ENCODE measurements around the gene P2RY1. TPM values are rescaled to one million over a fixed set of nuclear protein-coding genes. Genes with fewer than 3 reads are reported as not detected.

Gene P2RY1
- total RNA-seq, 1 experiment from 2014 or later = 1.7 TPM

- CTCF ChIA-PET = no interaction called here
- H3K9me2 ChIP-seq (ENCODE audit: insufficient read depth) = no peaks in the 10 kb centered on the region
- POLR2A ChIA-PET = no interaction called here
- no peak for TF ChIP-seq POLR2A (IDR thresholded peaks at IDR 0.05; ENCODE audit: borderline replicate concordance, extremely low read depth, insufficient read depth, insufficient read length)
- TF ChIP-seq, protein P1, sequence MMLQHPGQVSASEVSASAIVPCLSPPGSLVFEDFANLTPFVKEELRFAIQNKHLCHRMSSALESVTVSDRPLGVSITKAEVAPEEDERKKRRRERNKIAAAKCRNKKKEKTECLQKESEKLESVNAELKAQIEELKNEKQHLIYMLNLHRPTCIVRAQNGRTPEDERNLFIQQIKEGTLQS (IDR thresholded peaks at IDR 0.05) = no peak
- TF ChIP-seq, protein P2, sequence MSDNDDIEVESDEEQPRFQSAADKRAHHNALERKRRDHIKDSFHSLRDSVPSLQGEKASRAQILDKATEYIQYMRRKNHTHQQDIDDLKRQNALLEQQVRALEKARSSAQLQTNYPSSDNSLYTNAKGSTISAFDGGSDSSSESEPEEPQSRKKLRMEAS (IDR thresholded peaks at IDR 0.05) = no peak
- TF ChIP-seq ELF1 (IDR thresholded peaks at IDR 0.05; ENCODE audit: borderline replicate concordance, low read depth) = no peak
- no peak for TF ChIP-seq ZNF274 (IDR thresholded peaks at IDR 0.05; ENCODE audit: low read depth, low read length)
- TF ChIP-seq CBX3 (IDR thresholded peaks at IDR 0.05; ENCODE audit: low read depth) = no peak
- TF ChIP-seq SIN3A (IDR thresholded peaks at IDR 0.05; ENCODE audit: low read depth) = no peak
- TF ChIP-seq ZFX (IDR thresholded peaks at IDR 0.05) = no peak
- no peak for TF ChIP-seq SP1 (IDR thresholded peaks at IDR 0.05; ENCODE audit: low read depth)
- TF ChIP-seq FOSL1 (IDR thresholded peaks at IDR 0.05; ENCODE audit: low read depth) = no peak
- TF ChIP-seq POLR2AphosphoS5 (IDR thresholded peaks at IDR 0.05; ENCODE audit: low read depth, low read length) = no peak
- no peak for TF ChIP-seq EGR1 (IDR thresholded peaks at IDR 0.05; ENCODE audit: low read depth)
- TF ChIP-seq, protein P3, sequence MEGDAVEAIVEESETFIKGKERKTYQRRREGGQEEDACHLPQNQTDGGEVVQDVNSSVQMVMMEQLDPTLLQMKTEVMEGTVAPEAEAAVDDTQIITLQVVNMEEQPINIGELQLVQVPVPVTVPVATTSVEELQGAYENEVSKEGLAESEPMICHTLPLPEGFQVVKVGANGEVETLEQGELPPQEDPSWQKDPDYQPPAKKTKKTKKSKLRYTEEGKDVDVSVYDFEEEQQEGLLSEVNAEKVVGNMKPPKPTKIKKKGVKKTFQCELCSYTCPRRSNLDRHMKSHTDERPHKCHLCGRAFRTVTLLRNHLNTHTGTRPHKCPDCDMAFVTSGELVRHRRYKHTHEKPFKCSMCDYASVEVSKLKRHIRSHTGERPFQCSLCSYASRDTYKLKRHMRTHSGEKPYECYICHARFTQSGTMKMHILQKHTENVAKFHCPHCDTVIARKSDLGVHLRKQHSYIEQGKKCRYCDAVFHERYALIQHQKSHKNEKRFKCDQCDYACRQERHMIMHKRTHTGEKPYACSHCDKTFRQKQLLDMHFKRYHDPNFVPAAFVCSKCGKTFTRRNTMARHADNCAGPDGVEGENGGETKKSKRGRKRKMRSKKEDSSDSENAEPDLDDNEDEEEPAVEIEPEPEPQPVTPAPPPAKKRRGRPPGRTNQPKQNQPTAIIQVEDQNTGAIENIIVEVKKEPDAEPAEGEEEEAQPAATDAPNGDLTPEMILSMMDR (IDR thresholded peaks at IDR 0.05 in 2 of 3, conservative IDR thresholded peaks at IDR 0.05 in 1 of 3; ENCODE audit: borderline replicate concordance in 1 of 3, insufficient read depth in 1 of 3, low read depth in 2 of 3, low read length in 2 of 3) = no peak
- no peak for TF ChIP-seq EZH2 (IDR thresholded peaks at IDR 0.05)
- TF ChIP-seq ZBTB33 (IDR thresholded peaks at IDR 0.05; ENCODE audit: extremely low read depth, insufficient replicate concordance, low read length) = no peak
- RAD21 ChIA-PET (ENCODE audit: low non-redundant PET in 1 of 2, low total read pairs in 2 of 2, uncharacterized antibody in 2 of 2, unreplicated experiment in 2 of 2) = no interaction called here
- H3K4me1 ChIP-seq (ENCODE audit: control insufficient read depth in 1 of 2, insufficient read depth in 2 of 2, low read length in 2 of 2) = peaks cover 0 to 16% of the 10 kb centered on the region in 2 experiments; a peak in 2 of 4 replicates
- no peak overlapping the region for H3K27ac ChIP-seq (ENCODE audit: low read depth, low read length)
- no peak overlapping the region for H3K4me2 ChIP-seq (ENCODE audit: low read length)
- no peaks in the 10 kb centered on the region for H3K27me3 ChIP-seq (ENCODE audit: insufficient read depth, low read length)
- no peaks in the 10 kb centered on the region for H3K9me3 ChIP-seq (ENCODE audit: control insufficient read depth in 1 of 2, insufficient read depth in 1 of 2, low read depth in 1 of 2, low read length in 2 of 2)
- H2AFZ ChIP-seq (ENCODE audit: low read depth, low read length, poor library complexity, severe bottlenecking) = peak overlapping the region; percentile 91
- no TSS peak for BruUV-seq (replicated peaks)
- H3K79me2 ChIP-seq (ENCODE audit: insufficient read depth, low read length) = no peaks in the 10 kb centered on the region
- intact Hi-C loops (cut with micrococcal nuclease) = no loop called here
- ATAC-seq (no peak), DNase-seq (ENCODE audit: low read depth, low spot score) (no peak)
- H4K20me1 ChIP-seq (ENCODE audit: insufficient read depth) = no peaks in the 10 kb centered on the region
- no peak overlapping the region for H3K9ac ChIP-seq (ENCODE audit: low read length)
- H3K4me3 ChIP-seq (replicated peaks in 1 of 2; ENCODE audit: low read depth in 1 of 2, low read length in 2 of 2) = no peak overlapping the region
- no peaks in the 10 kb centered on the region for H3K36me3 ChIP-seq (ENCODE audit: control insufficient read depth in 1 of 2, insufficient read depth in 2 of 2, low read length in 2 of 2)
Observed at GRCh38 chr3:152833089-152833488, 1.8 kb upstream of the P2RY1 start.
